ENCODE results near the gene CTXND1.

Gene CTXND1

GRCh38 chr15:80214910-80215309 lies 37.1 kb downstream of the CTXND1 start:
- H3K4me2 ChIP-seq (ENCODE audit: low read depth, low read length, poor library complexity, severe bottlenecking) = no peak overlapping the region

GRCh38 chr15:80211976-80212375 lies 40.0 kb downstream of the CTXND1 start:
- H3K27me3 ChIP-seq (ENCODE audit: insufficient read depth, low read length, poor library complexity, severe bottlenecking) = no peaks in the 10 kb centered on the region
- H3K9me3 ChIP-seq (ENCODE audit: insufficient read depth, low read depth, low read length) = no peaks in the 10 kb centered on the region
- H3K4me2 ChIP-seq (ENCODE audit: low read depth, low read length, poor library complexity, severe bottlenecking) = no peak overlapping the region
- no peak overlapping the region for H3K9ac ChIP-seq (ENCODE audit: low read depth, low read length, poor library complexity, severe bottlenecking)
- no peaks in the 10 kb centered on the region for H3F3A ChIP-seq (ENCODE audit: low read depth)
- no peak overlapping the region for H2AFZ ChIP-seq (ENCODE audit: low read length)
- H3K4me1 ChIP-seq (ENCODE audit: insufficient read depth, low read length, poor library complexity, severe bottlenecking) = no peaks in the 10 kb centered on the region
- H3K4me3 ChIP-seq (ENCODE audit: low read length, poor library complexity, severe bottlenecking) = no peak overlapping the region
- TF ChIP-seq, protein P1, sequence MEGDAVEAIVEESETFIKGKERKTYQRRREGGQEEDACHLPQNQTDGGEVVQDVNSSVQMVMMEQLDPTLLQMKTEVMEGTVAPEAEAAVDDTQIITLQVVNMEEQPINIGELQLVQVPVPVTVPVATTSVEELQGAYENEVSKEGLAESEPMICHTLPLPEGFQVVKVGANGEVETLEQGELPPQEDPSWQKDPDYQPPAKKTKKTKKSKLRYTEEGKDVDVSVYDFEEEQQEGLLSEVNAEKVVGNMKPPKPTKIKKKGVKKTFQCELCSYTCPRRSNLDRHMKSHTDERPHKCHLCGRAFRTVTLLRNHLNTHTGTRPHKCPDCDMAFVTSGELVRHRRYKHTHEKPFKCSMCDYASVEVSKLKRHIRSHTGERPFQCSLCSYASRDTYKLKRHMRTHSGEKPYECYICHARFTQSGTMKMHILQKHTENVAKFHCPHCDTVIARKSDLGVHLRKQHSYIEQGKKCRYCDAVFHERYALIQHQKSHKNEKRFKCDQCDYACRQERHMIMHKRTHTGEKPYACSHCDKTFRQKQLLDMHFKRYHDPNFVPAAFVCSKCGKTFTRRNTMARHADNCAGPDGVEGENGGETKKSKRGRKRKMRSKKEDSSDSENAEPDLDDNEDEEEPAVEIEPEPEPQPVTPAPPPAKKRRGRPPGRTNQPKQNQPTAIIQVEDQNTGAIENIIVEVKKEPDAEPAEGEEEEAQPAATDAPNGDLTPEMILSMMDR (conservative IDR thresholded peaks at IDR 0.05; ENCODE audit: low read length) = no peak
- no peak for TF ChIP-seq EZH2phosphoT487 (IDR thresholded peaks at IDR 0.05; ENCODE audit: borderline replicate concordance)
- no peaks in the 10 kb centered on the region for H3K9me2 ChIP-seq (replicated peaks; ENCODE audit: low read depth, low read length)
- H3K36me3 ChIP-seq (ENCODE audit: insufficient read depth, low read length) = no peaks in the 10 kb centered on the region
- no peaks in the 10 kb centered on the region for H4K20me1 ChIP-seq (ENCODE audit: insufficient read depth, low read length, poor library complexity, severe bottlenecking)
- H3K79me2 ChIP-seq (ENCODE audit: insufficient read depth, low read length) = no peaks in the 10 kb centered on the region

More at GRCh38 chr15:80214910-80215309, 37.1 kb downstream of the CTXND1 start:
- no peaks in the 10 kb centered on the region for H3K79me2 ChIP-seq (ENCODE audit: insufficient read depth, low read length)
- no peak overlapping the region for H2AFZ ChIP-seq (ENCODE audit: low read length)
- H3K9me2 ChIP-seq (replicated peaks; ENCODE audit: low read depth, low read length) = no peaks in the 10 kb centered on the region
- H3F3A ChIP-seq (ENCODE audit: low read depth) = no peaks in the 10 kb centered on the region
- H3K4me3 ChIP-seq (ENCODE audit: low read length, poor library complexity, severe bottlenecking) = no peak overlapping the region
- H3K9me3 ChIP-seq (ENCODE audit: insufficient read depth, low read depth, low read length) = no peaks in the 10 kb centered on the region
- H3K4me1 ChIP-seq (ENCODE audit: insufficient read depth, low read length, poor library complexity, severe bottlenecking) = no peaks in the 10 kb centered on the region
- no peak overlapping the region for H3K9ac ChIP-seq (ENCODE audit: low read depth, low read length, poor library complexity, severe bottlenecking)
- TF ChIP-seq, protein P1 (conservative IDR thresholded peaks at IDR 0.05; ENCODE audit: low read length) = no peak
- TF ChIP-seq EZH2phosphoT487 (IDR thresholded peaks at IDR 0.05; ENCODE audit: borderline replicate concordance) = no peak
- H3K36me3 ChIP-seq (ENCODE audit: insufficient read depth, low read length) = no peaks in the 10 kb centered on the region
- no peaks in the 10 kb centered on the region for H4K20me1 ChIP-seq (ENCODE audit: insufficient read depth, low read length, poor library complexity, severe bottlenecking)
- H3K27me3 ChIP-seq (ENCODE audit: insufficient read depth, low read length, poor library complexity, severe bottlenecking) = no peaks in the 10 kb centered on the region

DNA sequence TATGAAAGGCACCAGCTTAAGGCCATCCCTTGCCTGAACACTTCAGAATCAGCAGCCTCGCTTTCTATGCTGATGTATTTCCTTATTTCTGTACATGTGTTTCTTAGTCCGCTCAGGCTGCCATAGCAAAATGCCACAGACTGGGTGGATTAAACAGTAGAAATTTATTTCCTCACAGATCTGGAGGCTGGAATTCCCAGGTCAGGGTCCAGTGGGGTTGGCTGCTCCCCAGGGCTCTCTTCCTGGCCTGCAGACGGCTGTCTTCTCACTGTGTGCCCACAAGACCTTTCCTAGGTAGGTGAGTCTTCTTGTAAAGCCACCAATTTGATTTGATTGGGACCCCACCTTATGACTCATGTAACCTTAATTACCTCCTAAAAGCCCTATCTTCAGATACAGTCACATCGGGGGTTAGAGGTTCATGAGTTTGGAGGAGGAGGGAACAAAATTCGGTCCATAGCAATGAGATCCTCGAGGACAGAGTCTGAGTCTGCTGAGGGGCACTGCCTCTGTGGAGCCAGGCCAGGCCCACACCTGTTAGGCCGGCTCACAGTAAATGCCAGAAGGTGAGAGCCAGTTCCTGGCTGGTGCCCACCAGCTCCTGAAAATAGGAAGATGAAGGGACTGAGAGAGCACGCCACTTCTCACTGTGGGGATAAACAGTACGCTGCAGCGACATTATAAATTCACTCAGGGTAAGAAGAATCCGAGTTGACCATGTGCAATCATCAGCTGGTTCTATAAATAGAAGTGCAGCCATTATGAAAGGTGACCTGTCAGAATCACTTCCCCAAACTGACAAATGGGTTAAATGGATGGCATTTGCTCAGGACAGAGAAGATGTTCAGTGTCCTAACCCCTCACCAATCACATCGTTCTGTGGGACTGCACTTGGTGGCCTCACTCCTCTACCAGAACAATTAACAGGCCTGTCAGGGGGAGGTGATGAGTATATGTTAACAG lies 41.1 kb downstream of the CTXND1 start:
- Histone ChIP-seq H3F3A (ENCODE audit: low read depth) (no peaks in the 10 kb centered on the region), H3K27me3 (ENCODE audit: insufficient read depth, low read length, poor library complexity, severe bottlenecking) (no peaks in the 10 kb centered on the region), H3K36me3 (ENCODE audit: insufficient read depth, low read length) (no peaks in the 10 kb centered on the region), H3K4me2 (ENCODE audit: low read depth, low read length, poor library complexity, severe bottlenecking) (no peak overlapping the region), H3K9ac (ENCODE audit: low read depth, low read length, poor library complexity, severe bottlenecking) (no peak overlapping the region), H3K9me2 (replicated peaks; ENCODE audit: low read depth, low read length) (no peaks in the 10 kb centered on the region), H3K4me1 (ENCODE audit: insufficient read depth, low read length, poor library complexity, severe bottlenecking) (no peaks in the 10 kb centered on the region), H2AFZ (ENCODE audit: low read length) (no peak overlapping the region), H3K4me3 (ENCODE audit: low read length, poor library complexity, severe bottlenecking) (no peak overlapping the region), H3K79me2 (ENCODE audit: insufficient read depth, low read length) (no peaks in the 10 kb centered on the region), H3K9me3 (ENCODE audit: insufficient read depth, low read depth, low read length) (no peaks in the 10 kb centered on the region), H4K20me1 (ENCODE audit: insufficient read depth, low read length, poor library complexity, severe bottlenecking) (no peaks in the 10 kb centered on the region)
- no peak for TF ChIP-seq EZH2phosphoT487 (IDR thresholded peaks at IDR 0.05; ENCODE audit: borderline replicate concordance)
- TF ChIP-seq, protein P1 (conservative IDR thresholded peaks at IDR 0.05; ENCODE audit: low read length) = no peak

All from Loucy (cell line).